AG04449 (cell line): ENCODE measurements around the gene NEUROD2.

Experiments used
- CTCF ChIA-PET: fragments of 350-600 bp; formaldehyde crosslinking; extraction: SDS; loops from one replicate; lab custom pipeline; 2021; ENCODE audit warnings: antibody characterized with exemption; lab: Yijun Ruan, JAX
- POLR2A ChIA-PET: fragments of 400-600, 350-600 bp; formaldehyde crosslinking; extraction: SDS; loops from one replicate; lab custom pipeline; 2020; ENCODE audit warnings: antibody characterized with exemption, inconsistent platforms; lab: Yijun Ruan, JAX
- DNase-seq: peaks from one replicate; pipeline ENCODE4 v3.0.0-alpha.2; 2010; ENCODE audit warnings: low read depth, low spot score
- H3K4me3 ChIP-seq: 2 replicates; pipeline ENCODE4 v1.5.1; 2011; ENCODE audit warnings: low read depth, mild to moderate bottlenecking, control low read depth, low read length
- TF ChIP-seq, protein P1 (sequence below): IDR thresholded peaks from one replicate; pipeline ENCODE4 v1.5.1; 2011; ENCODE audit warnings: mild to moderate bottlenecking, moderate library complexity, low read length, control low read depth, inconsistent platforms; ENCODE audit not compliant: insufficient read depth; ENCODE audit errors: missing control alignments

NEUROD2 gene

DNA sequence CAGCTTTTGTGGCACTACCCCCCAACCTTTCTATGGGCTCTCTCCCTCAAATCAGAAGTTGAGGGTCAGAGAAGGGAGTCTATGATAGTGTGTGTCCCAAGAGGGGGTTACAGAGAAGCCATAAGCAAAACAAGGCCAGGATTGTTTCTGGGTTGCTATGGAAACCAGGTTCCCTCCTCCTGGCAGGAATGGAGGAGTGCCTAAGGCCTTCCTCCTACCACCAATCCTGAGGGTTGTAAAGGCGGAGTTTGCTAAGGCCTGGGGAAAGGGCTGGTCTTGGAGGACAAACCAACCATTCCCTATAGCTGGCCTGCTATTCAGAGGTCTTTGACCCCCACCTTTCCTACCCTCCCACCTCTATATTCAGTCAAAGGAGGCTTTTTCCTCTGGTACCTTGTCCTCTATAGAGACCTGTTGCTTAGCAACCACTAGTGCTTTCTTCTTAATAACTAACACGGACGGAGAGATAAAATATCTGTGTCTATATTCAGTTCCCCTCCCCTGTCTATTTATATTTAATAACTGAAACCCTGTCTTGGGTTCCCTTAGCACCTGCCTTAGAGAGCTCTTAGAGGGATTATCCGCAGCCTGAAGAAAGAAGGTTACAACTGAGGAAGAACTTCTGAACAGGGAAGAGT, 43.4 kb downstream of the NEUROD2 start:
- TF ChIP-seq, protein P1, sequence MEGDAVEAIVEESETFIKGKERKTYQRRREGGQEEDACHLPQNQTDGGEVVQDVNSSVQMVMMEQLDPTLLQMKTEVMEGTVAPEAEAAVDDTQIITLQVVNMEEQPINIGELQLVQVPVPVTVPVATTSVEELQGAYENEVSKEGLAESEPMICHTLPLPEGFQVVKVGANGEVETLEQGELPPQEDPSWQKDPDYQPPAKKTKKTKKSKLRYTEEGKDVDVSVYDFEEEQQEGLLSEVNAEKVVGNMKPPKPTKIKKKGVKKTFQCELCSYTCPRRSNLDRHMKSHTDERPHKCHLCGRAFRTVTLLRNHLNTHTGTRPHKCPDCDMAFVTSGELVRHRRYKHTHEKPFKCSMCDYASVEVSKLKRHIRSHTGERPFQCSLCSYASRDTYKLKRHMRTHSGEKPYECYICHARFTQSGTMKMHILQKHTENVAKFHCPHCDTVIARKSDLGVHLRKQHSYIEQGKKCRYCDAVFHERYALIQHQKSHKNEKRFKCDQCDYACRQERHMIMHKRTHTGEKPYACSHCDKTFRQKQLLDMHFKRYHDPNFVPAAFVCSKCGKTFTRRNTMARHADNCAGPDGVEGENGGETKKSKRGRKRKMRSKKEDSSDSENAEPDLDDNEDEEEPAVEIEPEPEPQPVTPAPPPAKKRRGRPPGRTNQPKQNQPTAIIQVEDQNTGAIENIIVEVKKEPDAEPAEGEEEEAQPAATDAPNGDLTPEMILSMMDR = no peak
- ChIA-PET CTCF (interaction anchor here (0.8 to 30.5 kb wide), 4 partner anchors 13 to 60 kb away, joined by 3 to 781 read pairs (median 44); partner anchors contain the start of gene PPP1R1B), POLR2A (no interaction called here)
- no peak for DNase-seq
- no peak overlapping the region for H3K4me3 ChIP-seq

DNA sequence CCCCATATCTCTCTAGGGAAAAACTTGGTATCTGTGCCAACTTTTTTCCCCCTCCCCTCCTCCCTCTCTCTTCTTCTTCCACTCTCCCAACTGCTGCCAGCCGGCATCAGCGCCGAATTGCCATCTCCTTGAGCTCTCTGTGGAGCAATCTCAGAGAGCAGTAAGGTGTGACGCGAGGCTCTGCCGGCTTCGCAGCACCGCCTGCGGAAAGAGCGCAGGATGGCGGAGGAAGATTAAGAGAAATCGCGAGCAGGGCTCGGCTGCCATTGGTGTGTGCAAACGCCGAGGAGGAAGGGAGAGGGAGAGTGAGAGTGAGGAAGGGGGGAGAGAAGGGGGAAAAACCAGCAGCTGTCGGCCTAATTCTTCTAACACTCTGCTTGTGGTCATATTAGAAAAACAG, 44.2 kb downstream of the NEUROD2 start:
- DNase-seq = no peak
- POLR2A ChIA-PET = no interaction called here

GRCh38 chr17:39562976-39563375, 44.7 kb downstream of the NEUROD2 start:
- DNase-seq = no peak
- TF ChIP-seq, protein P1 = no peak
- POLR2A ChIA-PET = no interaction called here
- CTCF ChIA-PET = interaction anchor here (1.1 to 30.5 kb wide), 3 partner anchors 11 to 61 kb away, joined by 5 to 781 read pairs (median 86); partner anchors contain the start of gene PPP1R1B
- no peak overlapping the region for H3K4me3 ChIP-seq

More for the DNA sequence above, 44.2 kb downstream of the NEUROD2 start:
- no peak overlapping the region for H3K4me3 ChIP-seq
- CTCF ChIA-PET = interaction anchor here (11.1 to 30.5 kb wide), 2 partner anchors 17 to 61 kb away, joined by 86 to 781 read pairs; partner anchors contain the start of gene PPP1R1B
- TF ChIP-seq, protein P1 = no peak

GRCh38 chr17:39562395-39562794, 45.3 kb downstream of the NEUROD2 start:
- CTCF ChIA-PET = interaction anchor here (1.1 to 30.5 kb wide), 3 partner anchors 11 to 62 kb away, joined by 5 to 781 read pairs (median 86); partner anchors contain the start of gene PPP1R1B
- no peak for DNase-seq
- TF ChIP-seq, protein P1 = no peak
- POLR2A ChIA-PET = no interaction called here
- no peak overlapping the region for H3K4me3 ChIP-seq

- CTCF ChIA-PET = interaction anchor here (11.1 to 30.5 kb wide), 2 partner anchors 10 to 68 kb away, joined by 86 to 781 read pairs; partner anchors contain the start of gene PPP1R1B
- POLR2A ChIA-PET = no interaction called here
- H3K4me3 ChIP-seq = no peak overlapping the region
- TF ChIP-seq, protein P1 = no peak
- DNase-seq = no peak
Measured at GRCh38 chr17:39556423-39556822, 51.3 kb downstream of the NEUROD2 start.

GRCh38 chr17:39555368-39555767, 52.4 kb downstream of the NEUROD2 start:
- DNase-seq = no peak
- POLR2A ChIA-PET = no interaction called here
- no peak overlapping the region for H3K4me3 ChIP-seq
- CTCF ChIA-PET = interaction anchor here (11.1 to 30.5 kb wide), 2 partner anchors 9 to 69 kb away, joined by 86 to 781 read pairs; partner anchors contain the start of gene PPP1R1B
- TF ChIP-seq, protein P1 = no peak
